Prostate gland (tissue), 2 donors: ENCODE results near the gene FAM83G.

ENCODE experiments used
- POLR2A ChIP-seq: fragments of 450-650 bp; IDR thresholded peaks from one replicate; pipeline ENCODE4 v1.6.1; 2016; ENCODE audit warnings: antibody characterized with exemption, mild to moderate bottlenecking
- POLR2AphosphoS5 ChIP-seq: sonication (generic); formaldehyde crosslinking; IDR thresholded peaks from one replicate; pipeline ENCODE4 v1.6.1; 2017; ENCODE audit warnings: antibody characterized with exemption
- TF ChIP-seq, protein P1 (sequence below), 4 experiments: fragments of 200-600 bp in 2 of 4; fragments of 450-650 bp in 2 of 4; sonication (generic) in 2 of 4; IDR thresholded peaks; 1 replicate in 3 of 4; 2 replicates in 1 of 4; pipeline ENCODE4 v1.5.1; 2016 to 2019; ENCODE audit warnings: antibody characterized with exemption in 4 of 4, mild to moderate bottlenecking in 2 of 4, moderate library complexity in 2 of 4

GRCh38 chr17:19015428-19015827 lies 10.9 kb upstream of the FAM83G start:
- TF ChIP-seq, protein P1, sequence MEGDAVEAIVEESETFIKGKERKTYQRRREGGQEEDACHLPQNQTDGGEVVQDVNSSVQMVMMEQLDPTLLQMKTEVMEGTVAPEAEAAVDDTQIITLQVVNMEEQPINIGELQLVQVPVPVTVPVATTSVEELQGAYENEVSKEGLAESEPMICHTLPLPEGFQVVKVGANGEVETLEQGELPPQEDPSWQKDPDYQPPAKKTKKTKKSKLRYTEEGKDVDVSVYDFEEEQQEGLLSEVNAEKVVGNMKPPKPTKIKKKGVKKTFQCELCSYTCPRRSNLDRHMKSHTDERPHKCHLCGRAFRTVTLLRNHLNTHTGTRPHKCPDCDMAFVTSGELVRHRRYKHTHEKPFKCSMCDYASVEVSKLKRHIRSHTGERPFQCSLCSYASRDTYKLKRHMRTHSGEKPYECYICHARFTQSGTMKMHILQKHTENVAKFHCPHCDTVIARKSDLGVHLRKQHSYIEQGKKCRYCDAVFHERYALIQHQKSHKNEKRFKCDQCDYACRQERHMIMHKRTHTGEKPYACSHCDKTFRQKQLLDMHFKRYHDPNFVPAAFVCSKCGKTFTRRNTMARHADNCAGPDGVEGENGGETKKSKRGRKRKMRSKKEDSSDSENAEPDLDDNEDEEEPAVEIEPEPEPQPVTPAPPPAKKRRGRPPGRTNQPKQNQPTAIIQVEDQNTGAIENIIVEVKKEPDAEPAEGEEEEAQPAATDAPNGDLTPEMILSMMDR (IDR thresholded peaks at IDR 0.05): no peak
- TF ChIP-seq POLR2A (no peak), POLR2AphosphoS5 (no peak)
